ENCODE data around the gene CEBPE. TPM values are rescaled to one million over a fixed set of nuclear protein-coding genes. Genes with fewer than 3 reads are reported as not detected.
A peak's percentile ranks its signal among the peaks of the same experiment; 100 is the strongest.

The CEBPE gene
- total RNA-seq, 2 donors from 2014 or later: not detected

DNA sequence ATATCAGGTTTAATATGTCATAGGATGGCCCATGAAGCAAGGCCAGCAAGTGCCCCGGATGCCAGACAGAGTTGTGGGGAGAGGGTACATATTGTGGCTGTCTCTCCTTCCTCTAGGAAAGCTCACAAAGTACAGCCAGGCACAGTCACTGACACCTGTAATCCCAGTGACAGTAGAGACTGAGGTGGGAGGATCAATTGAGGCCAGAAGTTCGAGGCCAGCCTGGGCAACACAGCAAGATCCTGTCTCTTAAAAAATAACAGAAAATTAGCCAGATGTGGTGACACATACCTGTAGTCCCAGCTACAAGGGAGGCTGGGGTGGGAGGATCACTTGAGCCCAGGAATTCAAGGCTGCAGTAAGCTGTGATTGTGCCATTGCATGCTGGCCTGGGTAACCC lies 32.3 kb upstream of the CEBPE start:
- Mint-ChIP-seq H3K4me1 (no peaks in the 10 kb centered on the region), H3K4me3 (no peak overlapping the region), H3K27me3 (peaks cover 15% of the 10 kb centered on the region), H3K27ac (no peak overlapping the region), H3K36me3 (ENCODE audit: low read depth) (no peaks in the 10 kb centered on the region), H3K9me3 (no peaks in the 10 kb centered on the region)
- no peak for ATAC-seq (replicated peaks)

DNA sequence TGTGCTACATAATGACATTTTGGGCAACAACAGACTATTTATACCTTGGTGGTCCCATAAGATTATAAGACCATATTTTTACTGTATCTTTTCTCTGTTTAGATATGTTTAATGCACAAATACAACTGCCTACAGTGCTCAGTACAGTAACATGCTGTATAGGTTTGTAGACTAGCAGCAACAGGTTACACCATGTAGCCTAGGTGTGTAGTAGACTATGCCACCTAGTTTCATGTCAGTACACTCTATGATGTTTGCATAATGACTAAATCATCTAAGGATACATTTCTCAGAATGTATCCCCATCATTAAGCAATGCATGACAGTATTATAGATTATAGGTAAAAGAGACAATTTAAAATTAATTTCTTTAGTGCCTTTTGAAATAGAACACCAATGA lies 30.7 kb upstream of the CEBPE start:
- ATAC-seq (replicated peaks): no peak
- no peaks in the 10 kb centered on the region for H3K9me3 Mint-ChIP-seq
- H3K4me1 Mint-ChIP-seq: no peaks in the 10 kb centered on the region
- no peak overlapping the region for H3K4me3 Mint-ChIP-seq
- peaks cover 21% of the 10 kb centered on the region for H3K27me3 Mint-ChIP-seq
- no peak overlapping the region for H3K27ac Mint-ChIP-seq
- H3K36me3 Mint-ChIP-seq (ENCODE audit: low read depth): no peaks in the 10 kb centered on the region

DNA sequence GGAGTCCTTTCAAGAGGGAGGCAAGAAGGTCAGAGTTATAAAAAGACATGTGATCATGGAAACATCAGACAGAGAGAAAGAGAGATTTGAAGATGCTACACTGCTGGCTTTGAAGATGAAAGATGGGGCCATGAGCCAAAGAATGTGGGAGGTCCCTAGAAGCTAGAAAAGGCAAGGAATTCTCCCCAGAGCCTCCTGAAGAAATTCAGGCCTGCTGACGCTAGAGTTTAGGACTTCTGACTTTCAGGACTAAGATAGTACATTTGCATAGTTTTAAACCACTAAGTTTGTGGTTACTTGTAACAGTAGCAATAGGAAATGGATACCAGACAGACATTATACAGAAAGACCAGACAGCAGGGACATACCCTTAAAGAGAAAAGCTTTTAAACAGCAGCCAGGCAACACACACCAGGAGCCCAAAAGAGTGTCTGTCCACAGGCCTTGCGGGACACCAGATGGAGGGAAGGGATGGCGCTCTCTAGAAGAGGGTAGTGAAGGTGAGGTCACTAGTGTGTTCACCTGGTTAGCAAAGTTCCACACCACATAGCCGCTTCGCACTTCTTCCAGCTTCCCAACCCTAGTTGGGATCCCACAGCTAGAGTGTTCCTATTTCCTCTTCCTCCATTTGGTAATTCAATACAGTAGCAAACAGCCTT lies 29.7 kb upstream of the CEBPE start:
- ATAC-seq (replicated peaks): no peak
- H3K27me3 Mint-ChIP-seq: peaks cover 21% of the 10 kb centered on the region
- no peak overlapping the region for H3K4me3 Mint-ChIP-seq
- no peaks in the 10 kb centered on the region for H3K9me3 Mint-ChIP-seq
- H3K27ac Mint-ChIP-seq: no peak overlapping the region
- H3K4me1 Mint-ChIP-seq: no peaks in the 10 kb centered on the region
- no peaks in the 10 kb centered on the region for H3K36me3 Mint-ChIP-seq (ENCODE audit: low read depth)

DNA sequence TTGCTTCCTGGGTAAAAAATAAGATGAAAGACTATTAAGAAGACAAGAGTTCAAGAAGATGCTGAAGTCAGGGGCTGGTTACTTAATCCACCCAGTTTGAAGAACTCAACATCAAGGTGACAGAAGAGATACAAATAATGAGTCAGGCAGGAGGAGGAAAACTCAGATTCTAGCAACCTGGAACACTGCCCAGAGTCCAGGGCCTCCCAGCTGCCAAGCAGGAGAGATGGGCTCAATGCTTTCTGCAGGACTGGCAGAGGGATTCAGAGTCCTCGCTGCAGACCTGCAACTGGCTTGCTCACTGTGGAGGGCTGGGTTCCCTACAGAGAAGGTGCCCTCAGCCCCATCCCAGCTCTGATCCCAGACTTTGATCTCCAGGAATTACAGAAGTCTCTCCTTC lies 28.6 kb upstream of the CEBPE start:
- Mint-ChIP-seq H3K4me3 (no peak overlapping the region), H3K36me3 (ENCODE audit: low read depth) (no peaks in the 10 kb centered on the region), H3K9me3 (no peaks in the 10 kb centered on the region), H3K27me3 (peaks cover 18% of the 10 kb centered on the region), H3K27ac (no peak overlapping the region), H3K4me1 (no peaks in the 10 kb centered on the region)
- no peak for ATAC-seq (replicated peaks)

DNA sequence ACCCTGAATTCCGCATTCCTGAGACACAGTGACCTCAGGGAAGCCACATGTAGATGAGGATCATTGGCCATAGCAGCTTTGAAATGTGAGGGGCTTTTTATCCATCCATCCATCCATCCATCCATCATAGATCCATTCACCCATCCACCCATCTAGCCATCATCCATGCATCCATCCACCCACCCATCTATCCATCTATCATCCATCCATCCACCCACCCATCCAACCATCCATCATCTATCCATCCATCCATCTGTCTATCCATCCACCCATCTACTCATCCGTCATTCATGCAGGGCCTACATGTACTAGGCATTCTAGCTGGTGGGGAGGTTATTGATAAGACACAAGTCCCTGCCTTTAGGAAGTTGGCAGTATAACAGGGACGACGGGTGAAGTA lies 27.9 kb upstream of the CEBPE start:
- no peaks in the 10 kb centered on the region for H3K9me3 Mint-ChIP-seq
- H3K4me1 Mint-ChIP-seq: no peaks in the 10 kb centered on the region
- H3K27ac Mint-ChIP-seq: no peak overlapping the region
- H3K36me3 Mint-ChIP-seq (ENCODE audit: low read depth): no peaks in the 10 kb centered on the region
- H3K27me3 Mint-ChIP-seq: peaks cover 18% of the 10 kb centered on the region
- no peak overlapping the region for H3K4me3 Mint-ChIP-seq
- ATAC-seq (replicated peaks): no peak

DNA sequence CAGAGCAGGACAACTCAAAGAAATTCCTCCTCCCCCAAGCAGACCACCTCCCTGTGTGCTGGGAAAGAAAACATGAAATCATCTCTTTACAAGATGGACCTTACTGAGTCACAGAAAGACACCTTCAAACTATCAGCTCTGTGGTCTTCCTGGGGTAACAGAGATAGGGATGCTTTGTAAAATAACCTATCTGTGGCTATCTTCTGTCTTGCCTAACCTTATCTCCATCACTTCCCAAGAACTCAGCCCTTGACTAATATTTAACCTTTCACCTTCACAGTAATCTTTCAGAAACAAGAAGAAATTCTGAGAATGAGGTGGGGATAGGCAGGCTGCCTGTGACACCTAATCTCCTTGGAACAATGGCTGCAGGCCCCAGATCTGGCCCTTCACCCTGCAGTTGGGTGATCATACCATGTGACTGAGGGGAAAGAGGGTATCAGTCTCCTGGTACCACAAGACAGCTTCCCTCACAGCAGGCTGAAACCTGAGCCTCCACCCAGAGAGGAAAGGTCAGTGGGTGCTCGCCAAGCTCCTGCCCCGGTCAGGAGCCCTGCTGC lies 27.4 kb upstream of the CEBPE start:
- Mint-ChIP-seq H3K9me3 (no peaks in the 10 kb centered on the region), H3K4me1 (no peaks in the 10 kb centered on the region), H3K27me3 (peaks cover 18% of the 10 kb centered on the region), H3K27ac (no peak overlapping the region), H3K36me3 (ENCODE audit: low read depth) (no peaks in the 10 kb centered on the region), H3K4me3 (no peak overlapping the region)
- no peak for ATAC-seq (replicated peaks)

DNA sequence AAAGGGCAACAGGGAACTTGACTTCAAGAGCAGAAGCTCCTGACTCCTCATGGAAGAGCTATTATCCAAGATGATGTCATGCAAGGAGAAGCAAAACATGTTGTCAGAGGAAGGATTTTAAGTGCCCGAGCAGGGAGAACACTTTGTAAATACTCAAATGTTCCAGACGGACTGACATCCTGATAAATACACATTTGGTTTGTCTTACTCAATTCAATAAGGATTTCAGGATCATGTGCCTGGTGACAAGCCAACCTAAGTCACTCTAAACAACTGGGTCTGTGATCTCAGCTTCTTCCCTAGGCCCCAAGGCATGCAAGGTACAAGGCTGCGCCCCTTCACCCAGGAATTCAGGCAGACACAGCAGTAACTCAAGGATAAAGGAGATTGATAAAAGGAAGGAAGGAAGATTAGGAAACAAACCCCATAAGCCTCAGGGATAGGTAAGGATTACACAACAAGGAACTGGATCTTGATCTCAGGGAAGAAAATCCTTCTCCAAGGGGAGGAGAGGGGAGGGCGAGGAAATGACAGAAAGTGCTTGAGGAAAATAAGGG lies 26.8 kb upstream of the CEBPE start:
- no peak for ATAC-seq (replicated peaks)
- Mint-ChIP-seq H3K4me1 (no peaks in the 10 kb centered on the region), H3K4me3 (no peak overlapping the region), H3K36me3 (ENCODE audit: low read depth) (no peaks in the 10 kb centered on the region), H3K27ac (peak overlapping the region; percentile 11), H3K9me3 (no peaks in the 10 kb centered on the region), H3K27me3 (peaks cover 18% of the 10 kb centered on the region)

DNA sequence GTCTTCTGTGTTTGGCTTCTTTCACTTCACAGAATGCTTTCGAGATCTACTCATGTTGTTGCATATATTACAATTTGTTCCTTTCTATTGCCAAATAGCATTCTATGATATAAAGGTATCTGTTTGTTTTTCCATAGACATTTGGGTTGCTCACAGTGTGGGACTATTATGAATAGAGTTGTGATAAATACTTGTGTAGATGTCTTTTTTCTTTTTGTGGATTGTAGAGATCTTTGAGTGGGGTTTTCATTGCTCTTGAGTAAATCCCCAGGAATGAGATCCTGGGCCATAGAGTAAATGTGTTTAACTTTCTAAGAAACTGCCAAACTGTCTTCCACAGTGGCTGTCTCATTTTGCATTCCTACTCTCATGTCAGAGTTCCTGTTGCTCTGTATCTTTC lies 24.9 kb upstream of the CEBPE start:
- ATAC-seq (replicated peaks): no peak
- H3K4me3 Mint-ChIP-seq: no peak overlapping the region
- peaks cover 11% of the 10 kb centered on the region for H3K27me3 Mint-ChIP-seq
- H3K9me3 Mint-ChIP-seq: no peaks in the 10 kb centered on the region
- no peak overlapping the region for H3K27ac Mint-ChIP-seq
- no peaks in the 10 kb centered on the region for H3K4me1 Mint-ChIP-seq
- no peaks in the 10 kb centered on the region for H3K36me3 Mint-ChIP-seq (ENCODE audit: low read depth)

DNA sequence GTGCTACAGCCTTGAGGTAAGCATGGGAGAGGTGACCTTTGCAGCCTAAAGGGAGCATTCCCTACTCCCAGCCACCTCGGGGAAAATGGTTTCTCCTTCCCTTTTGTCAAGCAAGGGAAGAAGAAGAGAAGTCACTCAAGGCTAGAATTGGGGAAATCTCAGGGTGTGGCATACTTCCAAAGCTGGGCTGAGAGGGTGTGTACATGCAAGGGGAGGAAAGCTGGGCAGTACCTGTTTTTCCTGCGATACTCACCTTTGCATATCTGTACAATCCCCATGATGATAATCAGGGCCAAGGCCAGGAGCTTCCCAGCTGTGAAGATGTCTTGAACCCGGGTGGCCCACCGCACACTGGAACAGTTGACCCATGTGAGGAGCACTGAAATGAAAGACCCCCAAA lies 23.8 kb upstream of the CEBPE start:
- H3K4me3 Mint-ChIP-seq: no peak overlapping the region
- H3K4me1 Mint-ChIP-seq: no peaks in the 10 kb centered on the region
- peaks cover 11% of the 10 kb centered on the region for H3K27me3 Mint-ChIP-seq
- H3K9me3 Mint-ChIP-seq: no peaks in the 10 kb centered on the region
- H3K27ac Mint-ChIP-seq: no peak overlapping the region
- no peak for ATAC-seq (replicated peaks)
- no peaks in the 10 kb centered on the region for H3K36me3 Mint-ChIP-seq (ENCODE audit: low read depth)

DNA sequence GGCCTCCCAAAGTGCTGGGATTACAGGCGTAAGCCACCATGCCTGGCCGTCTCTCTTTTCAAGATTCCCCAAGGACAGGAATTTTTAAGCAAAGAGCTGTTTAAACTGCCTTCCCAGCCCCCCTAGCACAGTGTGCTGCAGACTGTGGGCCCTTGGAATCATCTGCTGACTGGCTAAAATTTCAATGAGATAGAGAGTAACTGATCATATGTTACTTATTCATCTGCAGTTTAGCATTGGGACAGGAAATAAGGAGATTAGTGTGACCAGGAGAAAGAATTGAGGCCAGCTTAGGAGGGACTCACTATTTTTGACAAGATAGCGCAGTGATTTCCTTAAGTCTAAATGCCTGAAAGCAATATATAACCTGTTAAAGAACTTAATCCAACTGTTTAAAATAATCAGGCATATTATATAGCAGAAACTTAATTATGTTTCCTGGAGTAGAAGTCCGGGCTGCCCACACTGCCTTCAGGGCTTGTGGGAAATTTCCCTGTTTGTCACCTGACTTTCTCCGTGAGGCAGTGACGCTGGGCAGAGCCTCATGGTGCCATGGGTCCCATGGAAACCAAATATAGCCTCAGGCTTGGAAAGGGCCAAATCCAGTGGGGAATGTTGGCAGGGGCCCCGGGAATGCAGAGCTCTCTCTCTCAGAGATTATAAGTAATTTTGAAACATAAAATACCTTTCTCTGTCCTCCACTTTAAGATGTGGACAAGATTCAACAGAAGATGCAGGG lies 22.8 kb upstream of the CEBPE start:
- H3K4me3 Mint-ChIP-seq: no peak overlapping the region
- no peak overlapping the region for H3K27ac Mint-ChIP-seq
- no peaks in the 10 kb centered on the region for H3K36me3 Mint-ChIP-seq (ENCODE audit: low read depth)
- H3K9me3 Mint-ChIP-seq: no peaks in the 10 kb centered on the region
- peaks cover 7% of the 10 kb centered on the region for H3K27me3 Mint-ChIP-seq
- no peak for ATAC-seq (replicated peaks)
- H3K4me1 Mint-ChIP-seq: no peaks in the 10 kb centered on the region

DNA sequence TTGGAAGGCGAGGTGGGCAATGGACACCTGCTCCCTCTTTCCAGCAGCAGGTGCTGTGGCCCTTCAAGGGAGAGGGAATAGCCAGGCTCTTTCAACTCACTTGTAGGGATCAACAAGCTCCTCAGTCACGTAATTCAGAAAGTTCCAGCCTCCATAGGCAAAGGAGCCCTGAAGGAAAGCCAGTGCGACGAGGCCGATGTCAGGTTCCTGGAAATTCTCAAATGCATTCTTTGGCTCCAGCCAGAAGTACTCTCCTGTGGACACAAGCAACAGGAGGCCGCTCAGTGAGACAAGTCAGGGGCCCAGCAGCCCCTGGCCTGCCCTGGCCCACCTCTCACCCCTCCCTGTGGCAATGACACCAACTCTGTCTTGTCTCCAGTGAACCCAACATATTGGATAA lies 21.3 kb upstream of the CEBPE start:
- H3K27me3 Mint-ChIP-seq: no peaks in the 10 kb centered on the region
- H3K4me3 Mint-ChIP-seq: no peak overlapping the region
- no peak overlapping the region for H3K27ac Mint-ChIP-seq
- no peaks in the 10 kb centered on the region for H3K36me3 Mint-ChIP-seq (ENCODE audit: low read depth)
- no peaks in the 10 kb centered on the region for H3K4me1 Mint-ChIP-seq
- no peaks in the 10 kb centered on the region for H3K9me3 Mint-ChIP-seq
- ATAC-seq (replicated peaks): no peak

DNA sequence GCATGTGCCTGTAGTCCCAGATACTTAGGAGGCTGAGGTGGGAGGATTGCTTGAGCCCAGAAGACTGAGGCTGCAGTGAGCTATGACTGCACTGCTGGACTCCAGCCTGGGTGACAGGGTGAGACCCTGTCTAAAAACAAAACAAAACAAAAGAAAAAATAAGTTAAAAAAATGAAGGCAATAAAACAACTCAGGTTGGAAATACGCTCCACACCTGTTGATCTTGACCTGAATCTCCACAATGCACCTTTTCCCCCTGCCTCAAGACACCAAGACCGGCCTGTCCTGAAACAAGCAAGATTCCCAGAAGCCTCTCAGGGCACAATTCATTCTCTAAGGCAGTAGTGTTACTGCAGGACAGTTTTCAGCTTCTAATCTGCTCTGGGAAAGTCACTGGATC lies 20.8 kb upstream of the CEBPE start:
- H3K36me3 Mint-ChIP-seq (ENCODE audit: low read depth): no peaks in the 10 kb centered on the region
- H3K4me3 Mint-ChIP-seq: no peak overlapping the region
- ATAC-seq (replicated peaks): no peak

DNA sequence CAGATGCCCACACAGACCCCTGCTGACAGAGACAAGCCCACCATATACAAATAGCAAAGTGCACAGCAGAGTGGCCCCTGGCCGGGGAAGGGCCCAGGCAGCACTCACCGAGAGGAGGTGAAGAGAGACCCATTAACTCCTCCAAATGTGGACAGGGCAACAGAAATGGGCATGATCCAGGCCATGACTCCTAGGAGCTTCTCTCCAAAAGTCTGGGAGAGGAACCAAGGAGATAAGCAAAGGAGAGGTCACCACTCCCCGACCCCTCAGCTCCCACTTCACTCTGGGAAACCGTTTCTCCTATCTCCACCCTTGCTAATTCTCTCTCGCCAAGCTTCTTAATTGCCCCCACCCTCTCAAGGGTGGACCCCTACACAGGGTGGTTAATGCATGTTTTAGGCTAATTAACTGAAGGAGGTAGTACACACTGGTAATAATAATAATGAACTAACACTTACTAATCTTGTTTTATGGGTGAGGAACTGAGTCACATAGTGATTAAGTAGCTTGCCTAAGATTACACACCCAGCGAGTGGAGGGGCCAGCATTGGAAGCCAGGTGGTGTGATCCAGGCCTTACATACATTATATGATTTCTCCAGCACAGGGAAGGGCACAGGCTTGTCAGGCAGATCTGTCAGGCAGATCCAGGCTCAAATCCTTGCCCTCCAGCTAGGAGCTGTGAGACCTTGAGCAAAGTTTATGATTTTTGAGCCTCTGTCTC lies 18.9 kb upstream of the CEBPE start:
- Mint-ChIP-seq H3K4me3 (no peak overlapping the region), H3K9me3 (no peaks in the 10 kb centered on the region), H3K27ac (no peak overlapping the region), H3K4me1 (no peaks in the 10 kb centered on the region), H3K36me3 (ENCODE audit: low read depth) (no peaks in the 10 kb centered on the region), H3K27me3 (no peaks in the 10 kb centered on the region)
- no peak for ATAC-seq (replicated peaks)

More for the DNA sequence above, 20.8 kb upstream of the CEBPE start:
- Mint-ChIP-seq H3K9me3 (no peaks in the 10 kb centered on the region), H3K27me3 (no peaks in the 10 kb centered on the region), H3K4me1 (no peaks in the 10 kb centered on the region), H3K27ac (no peak overlapping the region)

DNA sequence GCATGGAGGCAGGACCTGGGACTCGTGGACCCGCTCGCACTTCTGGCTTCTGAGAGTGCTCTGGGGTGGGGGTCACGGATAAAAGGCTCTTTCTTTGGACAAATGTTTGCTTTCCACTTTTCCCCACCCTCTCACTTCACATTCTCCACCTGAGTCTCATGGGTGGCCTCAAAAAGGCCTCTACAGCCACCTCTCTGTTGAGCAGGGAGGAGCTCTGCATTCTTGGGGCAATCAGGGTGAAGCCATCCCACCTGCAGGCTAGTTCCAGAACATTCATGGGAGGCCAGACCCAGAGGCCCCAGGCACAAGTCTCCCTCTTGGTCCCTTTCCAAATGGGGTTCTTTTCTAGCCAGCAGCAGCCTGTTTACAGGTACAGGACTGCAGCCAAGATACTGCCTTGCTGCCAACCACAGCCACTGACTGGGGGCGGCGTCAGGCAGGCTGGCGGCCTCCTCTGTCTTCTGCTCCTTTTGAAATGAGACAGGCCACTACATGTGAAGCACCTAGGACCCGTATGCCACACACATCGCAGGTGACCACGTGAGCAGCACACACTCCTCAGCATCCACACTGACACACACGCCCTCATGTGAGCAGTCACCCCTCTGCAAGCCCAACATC lies 18.2 kb upstream of the CEBPE start:
- Mint-ChIP-seq H3K4me3 (no peak overlapping the region), H3K27me3 (no peaks in the 10 kb centered on the region), H3K36me3 (ENCODE audit: low read depth) (no peaks in the 10 kb centered on the region), H3K9me3 (no peaks in the 10 kb centered on the region), H3K27ac (no peak overlapping the region), H3K4me1 (no peaks in the 10 kb centered on the region)
- ATAC-seq (replicated peaks): no peak
